T-helper 1 cell (primary cell): ENCODE results near the gene CSTB.

Experiments
- DNase-seq, 5 donors: peaks; one replicate each; pipeline ENCODE4 v3.0.0-alpha.2; 2012 to 2020

CSTB gene

DNA sequence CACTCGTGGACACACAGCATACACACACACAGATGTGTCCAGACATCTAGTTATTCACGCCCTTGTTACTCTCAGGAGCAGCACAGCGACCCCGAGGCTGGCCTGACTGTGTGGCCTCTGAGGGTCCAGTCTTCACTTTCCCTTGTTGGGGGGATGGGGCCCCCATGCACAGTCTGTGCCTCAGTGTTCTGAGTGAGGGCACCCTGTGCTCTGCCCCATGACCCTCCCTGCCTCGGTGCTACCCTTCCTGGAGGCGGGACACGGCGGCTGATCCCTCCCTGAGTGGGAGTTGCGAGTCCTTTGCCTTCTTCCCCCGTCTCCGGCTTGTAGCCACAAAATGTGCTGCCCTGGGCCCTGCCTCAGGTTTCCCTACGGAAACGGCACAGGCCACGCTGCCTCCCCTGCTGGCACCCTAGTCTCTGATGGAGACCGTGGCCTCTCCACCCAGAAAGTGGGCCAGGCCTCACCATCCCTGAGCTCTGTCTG lies 8.6 kb downstream of the CSTB start:
- no peak for DNase-seq

DNA sequence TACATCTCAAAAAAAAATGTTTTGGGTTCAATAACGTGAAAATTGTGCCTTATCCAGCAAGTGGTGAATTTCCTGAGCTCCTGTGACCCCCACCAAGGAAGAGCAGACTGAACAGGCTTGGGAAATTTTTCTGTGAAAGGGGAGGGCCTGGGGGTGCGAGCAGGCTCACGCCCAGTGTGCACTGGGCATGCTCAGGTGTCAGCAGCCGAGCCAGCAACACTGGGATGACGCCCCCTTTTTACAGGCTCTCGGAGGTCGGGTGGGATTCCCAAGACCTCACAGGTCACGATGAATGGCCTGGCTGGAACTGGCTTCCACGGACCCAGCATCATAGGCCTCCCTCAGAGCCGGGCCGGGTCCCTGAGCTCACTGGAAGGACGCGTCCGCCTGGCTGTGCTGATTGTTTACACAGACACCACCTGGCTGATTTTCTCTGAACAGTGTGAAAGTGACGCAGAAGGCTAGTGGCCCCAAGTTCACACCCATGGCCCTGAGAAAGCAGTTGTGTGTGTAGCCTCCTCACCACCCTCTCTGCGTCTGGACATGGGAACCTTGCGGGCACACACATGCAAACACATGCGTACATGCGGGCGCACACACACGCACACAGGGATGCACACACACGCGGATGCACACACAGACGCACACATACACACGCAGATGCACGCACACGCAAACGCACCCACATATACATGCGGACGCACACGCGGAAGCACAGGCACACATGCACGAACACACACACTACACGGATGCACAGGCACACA lies 9.2 kb downstream of the CSTB start:
- DNase-seq = no peak

DNA sequence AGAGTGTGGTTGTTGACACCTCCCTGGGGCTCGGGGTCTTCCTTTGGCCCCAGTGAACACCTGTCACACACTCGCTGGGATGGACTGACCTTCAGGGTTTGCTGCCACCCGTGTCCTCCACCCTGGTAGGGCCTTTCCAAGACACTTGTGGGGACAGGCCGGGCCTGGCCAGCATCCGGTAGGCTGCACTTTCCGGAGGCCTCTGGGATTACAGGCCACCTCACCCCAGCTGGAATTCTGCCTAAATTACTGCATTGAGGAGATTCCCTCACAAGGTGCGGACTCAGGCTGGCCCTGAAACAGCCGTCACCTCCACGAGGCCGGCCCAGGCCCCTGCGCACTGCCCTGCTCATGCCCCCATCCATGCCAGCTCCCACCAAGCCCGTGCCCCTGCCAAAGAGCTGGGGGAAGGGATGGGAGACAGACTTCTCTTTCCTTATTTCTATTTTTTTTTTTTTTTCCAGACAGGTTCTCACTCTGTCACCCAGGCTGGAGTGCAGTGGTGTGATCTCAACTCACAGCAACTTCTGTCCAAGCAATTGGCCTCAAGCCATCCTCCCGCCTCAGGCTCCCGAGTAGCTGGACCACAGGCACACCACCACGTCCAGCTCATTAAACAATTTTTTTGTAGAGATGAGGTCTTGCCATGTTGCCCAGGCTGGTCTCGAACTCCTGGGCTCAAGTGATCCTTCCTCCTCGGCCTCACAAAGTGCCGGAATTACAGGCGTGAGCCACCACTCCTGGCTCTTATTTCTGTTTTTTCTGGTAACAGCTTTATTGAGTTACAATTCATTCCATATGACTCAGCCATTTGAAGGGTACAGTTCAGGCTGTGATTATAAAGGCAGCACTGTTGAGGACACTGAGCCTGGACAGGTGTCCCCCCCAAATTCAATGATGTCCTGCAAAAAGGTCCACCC lies 11.3 kb downstream of the CSTB start:
- DNase-seq = no peak

DNA sequence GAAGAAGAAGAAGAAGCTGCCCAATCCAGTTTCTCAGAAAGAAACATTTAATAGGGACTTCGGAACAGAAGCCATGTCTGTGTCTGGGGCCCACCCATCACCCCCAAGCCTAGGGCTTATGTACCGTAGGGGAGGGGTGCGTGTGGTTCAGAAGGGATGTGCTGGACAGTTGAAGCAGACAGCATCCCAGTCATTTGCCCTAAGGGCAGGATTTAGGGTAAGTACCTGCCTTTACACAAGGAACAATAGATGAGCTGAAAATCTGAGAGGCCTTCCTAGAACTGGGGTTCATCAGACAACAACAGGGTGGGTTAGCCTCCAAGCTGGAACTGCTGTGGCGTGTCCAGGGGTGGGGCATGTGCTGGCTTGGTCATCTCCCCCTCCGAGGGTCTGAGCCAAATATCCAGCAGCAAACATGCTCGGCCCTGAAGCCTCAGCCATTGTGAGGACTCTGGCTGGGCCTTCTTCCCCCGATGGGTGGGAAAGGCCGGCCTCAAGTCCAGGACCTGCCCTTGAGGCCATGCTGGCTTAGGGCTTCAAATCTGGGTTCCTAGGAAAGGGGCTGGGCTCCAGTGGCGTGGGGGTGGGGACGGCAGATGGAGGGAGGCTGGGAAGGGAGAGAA lies 12.1 kb downstream of the CSTB start:
- DNase-seq = no peak

DNA sequence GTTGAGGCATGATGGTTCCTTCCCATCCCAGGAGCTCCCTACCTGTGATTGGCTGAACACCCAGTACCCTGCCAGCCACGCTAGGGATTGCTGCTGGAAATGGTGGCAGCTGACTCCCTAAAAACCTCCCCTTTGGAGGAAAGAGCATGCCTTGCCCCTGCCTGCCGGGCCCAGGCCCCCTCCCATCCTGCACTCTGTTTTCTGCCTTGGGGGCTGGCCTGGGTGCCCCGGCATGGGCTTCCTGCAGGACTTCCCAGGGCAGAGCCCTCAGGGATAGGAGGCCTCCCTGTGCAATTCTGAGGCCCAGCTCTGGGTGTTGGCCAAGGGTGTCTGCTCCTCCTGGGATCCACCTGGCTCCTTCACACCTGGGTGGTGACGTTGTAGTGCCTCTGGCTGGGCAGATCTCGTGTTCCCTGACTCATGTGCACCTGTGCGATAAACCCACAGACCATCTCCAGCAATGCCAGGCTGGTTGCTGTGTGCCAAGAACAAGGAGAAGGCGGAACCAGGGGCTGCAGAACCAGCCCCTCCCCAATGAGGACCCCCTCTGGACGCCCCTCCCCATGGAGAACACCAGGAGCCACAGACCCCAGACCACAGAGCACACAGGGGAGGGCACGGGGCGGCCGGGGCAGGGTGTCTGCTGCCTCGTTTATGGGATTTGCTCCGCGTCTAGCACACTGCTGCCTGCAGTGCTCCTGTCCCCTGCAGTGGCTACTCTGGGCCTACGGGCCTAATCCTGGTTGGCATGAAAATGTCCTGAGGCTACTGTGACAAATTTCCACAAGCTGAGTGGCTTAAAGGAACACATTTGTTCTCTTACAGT lies 13.6 kb downstream of the CSTB start:
- no peak for DNase-seq

DNA sequence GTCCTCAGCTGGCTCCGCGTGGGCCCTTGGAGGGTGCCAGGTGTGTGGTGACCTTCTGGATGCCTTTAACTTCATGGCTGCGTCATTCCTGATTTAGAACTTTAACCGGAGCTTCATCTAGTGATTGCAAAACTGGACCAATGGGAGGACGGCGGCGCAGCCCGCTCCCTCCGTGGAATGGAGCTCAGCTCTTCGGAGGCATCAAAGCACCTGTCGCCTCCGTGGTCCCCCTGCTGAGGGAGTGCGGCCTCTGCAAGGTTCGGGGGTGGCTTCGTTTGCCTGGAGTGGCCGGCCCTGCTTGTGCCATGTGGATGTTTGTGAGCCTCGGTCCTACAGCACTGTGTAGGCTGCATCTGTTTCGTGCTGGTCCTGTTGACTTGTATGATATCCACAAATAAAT lies 14.2 kb downstream of the CSTB start:
- DNase-seq = no peak

DNA sequence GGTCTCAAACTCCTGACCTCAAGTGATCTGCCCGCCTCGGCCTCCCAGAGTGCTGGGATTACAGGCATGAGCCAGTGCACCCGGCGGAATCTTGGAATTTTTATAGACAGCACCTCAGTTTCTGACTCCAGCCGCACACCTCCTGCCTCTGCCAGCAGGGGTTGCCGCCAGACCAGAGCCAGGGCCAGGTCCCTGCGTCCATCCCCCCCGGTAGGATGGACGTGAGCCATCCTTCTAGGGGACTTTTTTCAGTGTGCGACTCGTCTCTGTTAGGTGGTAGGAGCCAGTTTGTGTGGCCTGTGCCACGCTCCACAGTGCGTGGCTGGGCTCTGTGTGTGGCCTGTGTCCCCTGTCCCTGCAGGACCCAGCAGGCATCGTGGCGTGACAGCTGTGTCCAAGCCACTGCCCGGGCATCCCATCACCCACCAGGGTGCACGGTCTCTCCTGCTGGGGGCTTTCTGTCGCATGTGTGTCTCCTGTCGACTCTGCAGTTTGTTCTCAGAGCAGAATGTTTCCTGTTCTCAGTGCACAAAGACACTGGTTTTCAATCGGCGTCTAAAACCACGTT lies 15.6 kb downstream of the CSTB start:
- no peak for DNase-seq

DNA sequence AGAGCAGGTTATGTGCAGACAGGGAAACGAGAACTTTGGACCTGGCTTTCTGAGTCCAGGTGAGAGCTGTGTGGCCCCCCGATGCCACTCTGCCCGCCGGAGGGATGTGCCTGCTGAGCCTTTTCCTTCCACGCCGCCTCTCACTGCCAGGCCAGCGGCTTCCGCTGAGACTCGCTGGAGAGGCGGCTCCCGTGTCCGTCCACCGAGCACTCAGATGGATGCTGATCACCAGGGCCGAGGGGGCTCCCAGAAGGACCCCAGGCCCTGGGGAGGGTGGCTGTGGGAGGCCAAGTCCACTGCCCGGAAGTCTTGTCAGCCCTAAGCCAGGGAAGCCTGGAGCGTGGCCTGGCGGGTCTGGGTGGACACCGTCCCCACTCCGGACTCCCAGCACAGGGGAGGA lies 16.5 kb downstream of the CSTB start:
- no peak for DNase-seq

DNA sequence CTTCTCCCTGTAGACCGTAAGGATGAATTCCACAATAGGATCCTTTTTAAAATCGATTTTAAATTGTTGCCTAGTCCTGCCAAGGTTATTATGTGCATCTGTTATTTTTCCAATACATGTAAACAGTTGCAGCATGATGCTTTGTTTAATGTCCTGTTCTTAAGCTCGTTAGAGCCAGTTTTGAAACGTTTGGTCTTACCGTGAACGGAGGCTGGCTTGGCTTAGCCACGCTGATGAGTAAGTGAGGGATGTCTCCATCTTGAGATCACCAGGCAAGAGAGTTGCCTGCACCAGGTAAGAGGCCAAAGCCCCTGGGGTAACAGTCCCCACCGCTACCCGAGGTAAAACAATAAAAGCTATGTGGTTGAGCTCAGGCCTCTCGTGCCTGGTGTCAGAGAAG lies 17.3 kb downstream of the CSTB start:
- no peak for DNase-seq

DNA sequence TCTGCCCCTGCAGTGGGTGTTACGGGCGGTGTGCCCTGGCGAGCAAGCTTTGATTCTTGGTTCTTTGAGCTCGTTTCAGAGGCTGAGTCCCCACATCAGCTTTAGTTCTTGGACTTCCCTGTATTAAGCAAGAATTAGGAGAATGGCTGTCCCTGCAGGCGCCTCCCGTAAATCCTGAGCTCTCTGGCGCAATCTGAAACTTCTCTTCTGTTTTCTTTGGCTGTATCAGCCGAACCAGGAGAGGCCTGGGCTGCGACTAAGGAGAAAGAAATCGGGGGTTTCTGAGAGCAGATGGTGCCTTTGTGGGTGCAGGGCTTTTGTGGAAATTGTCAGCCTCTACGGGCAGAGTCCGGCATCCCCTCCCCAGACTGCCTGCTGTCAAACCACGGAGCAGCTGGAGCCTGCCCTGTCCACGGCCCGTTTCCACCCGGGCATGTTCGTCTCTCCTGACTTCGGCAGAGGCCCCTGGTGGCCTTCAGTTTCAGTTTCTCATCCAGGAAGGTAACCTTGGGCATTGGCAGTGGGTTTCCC lies 17.9 kb downstream of the CSTB start:
- no peak for DNase-seq

DNA sequence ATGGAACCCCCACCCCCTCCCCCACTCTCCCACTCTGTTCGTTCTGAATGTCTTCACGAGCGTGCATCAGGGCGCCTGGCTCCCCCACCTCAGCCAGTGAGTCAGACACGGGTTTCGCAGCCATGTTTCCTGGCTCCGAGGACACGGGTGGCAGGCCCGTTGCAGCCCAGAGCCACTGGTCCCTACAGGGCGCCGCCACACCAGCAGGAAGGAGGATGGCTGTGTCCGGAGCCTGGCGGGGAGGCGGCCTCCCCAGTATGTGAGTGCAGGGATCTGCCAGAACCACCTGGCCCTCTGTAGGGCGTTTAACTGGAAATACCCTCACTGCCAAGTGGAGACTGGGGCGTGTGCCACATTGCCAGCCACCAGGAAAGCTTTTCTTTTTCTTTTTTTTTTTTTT lies 18.5 kb downstream of the CSTB start:
- DNase-seq = no peak

DNA sequence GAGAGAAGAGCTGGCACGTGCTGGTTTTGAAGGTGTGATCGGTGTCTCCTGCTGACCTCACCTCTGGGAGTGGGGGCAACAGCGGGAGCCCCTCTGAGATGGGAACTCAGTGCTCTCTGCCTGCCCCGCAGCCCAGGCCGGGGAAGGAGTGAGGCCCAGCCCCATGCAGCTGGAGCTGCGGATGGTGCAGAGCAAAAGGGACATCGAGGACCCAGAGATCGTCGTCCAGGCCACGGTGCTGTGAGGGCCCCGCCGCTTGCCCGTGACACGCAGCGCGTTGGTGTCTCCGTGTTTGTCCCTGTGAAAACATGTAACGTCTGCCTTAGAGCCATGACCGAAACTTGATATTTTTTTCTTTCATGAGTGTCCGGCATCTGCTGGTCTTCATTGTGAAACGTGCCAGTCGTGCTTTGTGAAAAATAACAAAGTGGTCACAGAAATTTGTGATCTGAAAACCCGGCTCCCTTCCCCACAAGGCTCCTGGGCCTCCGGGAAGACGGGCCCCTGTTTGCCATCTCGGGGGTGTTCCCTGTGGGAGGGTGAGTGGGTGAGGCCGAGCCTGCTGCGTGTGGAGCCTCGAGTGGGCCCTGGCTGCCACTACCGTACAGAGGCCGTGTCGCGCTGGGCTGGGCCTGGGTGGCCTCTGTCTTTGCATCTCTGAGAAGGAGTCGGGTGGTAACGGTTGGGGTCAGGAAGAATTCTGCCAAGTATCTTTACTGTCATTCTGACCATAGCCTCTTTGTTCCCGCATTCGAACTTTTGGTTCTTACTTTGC lies 20.1 kb downstream of the CSTB start:
- DNase-seq = no peak

DNA sequence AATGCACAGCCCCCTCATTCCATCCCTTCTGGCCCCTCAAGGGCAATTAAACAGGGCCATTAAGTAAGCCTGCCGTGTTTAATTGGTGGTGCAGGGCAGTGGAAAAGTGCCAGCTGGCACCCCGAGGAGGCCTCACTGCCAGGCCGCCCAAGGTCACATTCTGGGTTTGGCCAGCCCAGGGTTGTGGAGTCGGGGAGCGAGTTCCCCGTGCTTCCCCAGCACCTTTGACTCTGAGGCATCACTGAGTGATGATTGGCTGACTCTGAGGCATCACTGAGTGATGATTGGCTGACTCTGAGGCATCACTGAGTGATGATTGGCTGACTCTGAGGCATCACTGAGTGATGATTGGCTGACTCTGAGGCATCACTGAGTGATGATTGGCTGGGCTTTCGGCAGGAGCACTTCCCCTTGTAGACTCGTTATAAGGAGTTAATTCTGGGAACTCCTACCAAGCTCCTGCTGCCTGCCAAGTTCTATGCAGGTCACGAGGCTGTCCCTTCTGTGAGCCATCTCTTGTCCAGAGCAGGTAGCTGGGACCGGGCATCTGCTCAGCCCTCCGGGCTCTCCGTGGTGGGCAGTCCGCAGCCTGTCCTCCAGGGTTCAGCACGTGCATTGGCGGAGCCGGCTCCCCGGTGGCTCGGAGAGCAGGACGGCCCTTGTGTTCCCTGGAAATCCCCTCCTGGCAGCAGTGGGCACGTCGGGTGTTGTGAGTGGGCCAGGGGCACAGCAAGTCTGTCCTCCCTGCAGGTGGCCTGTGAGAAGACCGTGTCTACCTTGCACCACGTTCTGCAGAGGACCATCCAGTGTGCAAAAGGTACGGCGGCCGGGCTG lies 20.9 kb downstream of the CSTB start:
- no peak for DNase-seq

DNA sequence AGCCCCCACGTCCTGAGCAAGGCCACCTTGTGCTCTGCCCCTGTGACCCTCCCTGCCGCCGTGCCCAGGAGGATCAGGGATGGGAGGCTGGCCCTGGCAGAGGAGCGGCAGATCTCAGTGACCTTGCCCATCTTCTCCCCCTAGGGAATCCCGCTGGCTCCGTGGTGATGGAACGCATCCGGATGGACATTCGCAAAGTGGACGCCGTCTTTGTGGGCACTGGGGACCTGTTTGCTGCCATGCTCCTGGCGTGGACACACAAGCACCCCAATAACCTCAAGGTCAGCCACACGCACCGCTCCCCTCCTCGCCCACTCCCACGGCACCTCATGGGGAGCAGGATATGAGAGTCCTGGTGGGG lies 22.7 kb downstream of the CSTB start:
- DNase-seq = no peak

DNA sequence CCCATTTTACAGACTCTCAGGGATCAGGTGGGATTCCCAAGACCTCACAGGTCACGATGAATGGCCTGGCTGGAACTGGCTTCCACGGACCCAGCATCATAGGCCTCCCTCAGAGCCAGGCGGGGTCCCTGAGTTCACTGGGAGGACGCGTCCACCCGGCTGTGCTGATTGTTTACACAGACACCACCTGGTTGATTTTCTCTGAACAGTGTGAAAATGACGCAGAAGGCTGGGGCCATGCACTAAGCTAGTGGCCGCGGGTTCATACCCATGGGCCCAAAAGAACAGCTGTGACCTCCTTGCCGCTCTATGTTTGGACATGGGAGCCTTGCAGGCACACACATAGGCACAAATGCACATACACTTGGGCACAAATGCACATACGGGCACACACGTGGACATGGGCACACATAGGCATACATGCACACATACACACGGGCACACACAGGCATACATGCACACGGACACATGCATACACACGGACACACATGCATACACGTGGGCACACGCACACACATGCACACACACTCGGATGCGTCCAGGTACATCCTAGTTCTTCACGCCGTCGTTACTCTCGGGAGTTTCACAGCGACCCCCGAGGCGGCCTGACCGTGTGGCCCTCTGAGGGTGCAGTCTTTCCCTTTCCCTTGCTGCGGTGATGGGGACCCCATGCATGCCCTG lies 23.2 kb downstream of the CSTB start:
- DNase-seq = no peak

DNA sequence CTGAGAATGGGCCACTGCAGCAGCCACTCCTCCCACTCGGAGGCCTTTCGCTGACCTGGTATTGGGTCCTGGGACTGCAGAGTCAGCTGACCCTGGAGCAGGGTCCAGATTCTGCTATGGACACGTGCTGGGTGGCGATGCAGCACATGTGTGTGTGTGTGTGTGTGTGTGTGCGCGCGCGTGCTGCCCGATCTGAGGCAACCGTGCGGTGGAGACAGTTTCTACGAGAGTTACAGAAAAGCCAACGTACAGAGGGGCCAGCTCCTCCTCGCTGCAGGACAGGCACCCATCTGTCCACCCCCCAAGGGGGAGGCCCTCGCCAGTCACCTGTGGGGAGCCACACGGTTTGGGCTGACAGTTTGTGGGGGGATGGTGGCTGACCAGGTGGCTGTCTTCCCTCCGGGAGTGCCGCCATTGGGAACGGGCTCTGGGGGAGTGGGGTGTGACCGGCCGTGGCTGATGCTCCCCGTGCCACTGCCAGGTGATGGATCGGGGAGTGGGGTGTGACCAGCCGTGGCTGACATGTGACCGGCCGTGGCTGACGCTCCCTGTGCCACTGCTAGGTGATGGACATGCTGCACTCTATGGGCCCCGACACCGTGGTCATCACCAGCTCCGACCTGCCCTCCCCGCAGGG lies 24.0 kb downstream of the CSTB start:
- DNase-seq = no peak

DNA sequence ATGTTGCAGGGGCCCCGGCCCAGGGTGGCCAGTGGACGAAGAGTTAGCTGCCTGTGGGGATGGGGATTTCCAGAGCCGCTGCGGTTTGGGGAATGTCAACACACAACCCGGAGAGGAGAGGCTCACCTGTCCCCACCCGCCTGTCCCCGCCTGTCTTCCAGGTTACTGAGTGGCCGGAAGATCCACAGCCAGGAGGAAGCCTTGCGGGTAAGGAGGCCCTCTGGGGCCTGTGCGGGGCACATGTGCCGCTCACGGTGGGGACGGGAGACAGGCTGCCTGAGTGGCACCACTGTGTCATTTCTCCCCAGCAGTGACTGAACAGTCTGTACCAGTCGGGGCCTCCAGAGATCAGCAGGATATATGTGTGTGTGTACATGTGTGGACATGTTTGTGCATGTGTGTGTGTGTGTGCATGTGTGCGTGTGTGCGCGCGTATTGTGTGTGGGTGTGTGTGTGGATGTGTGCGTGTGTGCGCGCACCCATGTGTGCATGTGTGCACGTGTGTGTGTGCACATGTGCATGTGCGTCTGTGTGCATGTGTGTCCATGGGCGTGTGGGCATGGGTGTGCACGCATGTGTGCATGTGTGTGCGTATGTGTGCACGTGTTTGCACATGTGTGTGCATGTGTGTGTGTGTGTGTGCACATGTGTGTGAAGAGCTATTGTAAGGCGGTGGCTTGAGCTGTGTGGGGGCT lies 25.6 kb downstream of the CSTB start:
- no peak for DNase-seq

DNA sequence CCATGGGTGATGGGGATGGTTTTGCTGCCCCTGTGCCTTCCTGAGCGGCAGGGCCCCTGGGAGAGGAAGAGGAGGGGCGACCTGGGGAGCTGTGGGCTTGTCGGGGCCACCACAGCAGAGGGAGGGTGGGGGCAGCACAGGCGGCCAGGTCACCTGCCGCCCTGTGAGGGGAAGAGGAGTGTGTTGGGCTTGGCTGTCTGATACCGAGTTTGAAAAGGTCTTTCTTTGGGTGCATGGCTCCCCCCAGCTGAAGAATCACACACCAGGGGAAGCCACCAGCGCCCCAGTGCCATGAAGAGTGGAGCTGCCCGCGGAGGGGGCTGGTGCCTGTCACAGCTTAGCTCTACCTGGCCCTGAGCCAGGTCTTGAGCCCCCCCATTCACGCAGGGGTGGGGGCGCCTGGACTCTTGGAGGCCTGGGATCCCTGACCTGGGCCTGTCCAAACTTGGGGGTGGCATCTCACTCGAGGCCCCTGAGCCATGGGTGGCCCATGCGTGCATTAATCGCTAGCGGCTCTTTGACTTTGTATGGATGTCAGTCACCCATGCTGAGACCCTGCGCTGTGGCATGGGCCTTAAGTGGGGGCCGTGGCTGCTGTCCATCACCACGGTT lies 26.4 kb downstream of the CSTB start:
- DNase-seq = no peak
